Hepatic stellate cell (primary cell): ENCODE data around the gene SLC35A4.
"Not testable (repeated sequence)": the region's sequence is repeated elsewhere in the genome, so short reads cannot be mapped to it uniquely, and the experiment has no call there.

ENCODE experiments used
- DNase-seq: peaks from one replicate; pipeline ENCODE4 v3.0.0; 2011; ENCODE audit warnings: low spot score

The SLC35A4 gene

DNA sequence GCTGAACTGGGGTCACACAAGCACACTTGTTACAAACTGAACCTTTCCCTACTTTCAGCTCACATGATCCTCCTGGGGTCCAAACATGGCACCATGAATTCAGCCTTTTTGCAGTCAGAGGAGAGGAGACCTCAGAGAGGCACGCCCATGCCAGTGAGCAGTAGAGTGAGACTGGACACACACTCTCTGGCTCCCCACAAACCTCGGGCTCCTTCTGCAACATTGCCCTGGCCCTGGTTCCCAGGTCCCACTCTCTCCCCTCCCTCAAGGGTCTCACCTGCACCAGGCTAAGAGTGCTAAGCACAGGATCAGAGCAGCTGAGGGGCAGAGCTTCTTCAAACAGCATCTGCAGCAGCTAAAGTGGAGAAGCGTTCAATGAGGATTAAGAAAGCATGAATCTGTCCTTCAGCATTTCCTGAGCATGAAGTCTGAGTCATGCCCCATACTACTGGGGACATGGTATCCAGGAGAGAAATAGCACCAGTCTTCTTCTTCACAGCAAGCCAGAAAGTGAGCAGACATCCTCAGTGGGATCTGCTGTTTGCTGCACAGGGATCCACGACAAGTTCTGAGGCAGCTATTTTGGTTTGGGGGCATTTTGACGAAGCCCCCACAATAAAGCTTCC lies 27.2 kb downstream of the SLC35A4 start:
- peak; percentile 62 for DNase-seq

DNA sequence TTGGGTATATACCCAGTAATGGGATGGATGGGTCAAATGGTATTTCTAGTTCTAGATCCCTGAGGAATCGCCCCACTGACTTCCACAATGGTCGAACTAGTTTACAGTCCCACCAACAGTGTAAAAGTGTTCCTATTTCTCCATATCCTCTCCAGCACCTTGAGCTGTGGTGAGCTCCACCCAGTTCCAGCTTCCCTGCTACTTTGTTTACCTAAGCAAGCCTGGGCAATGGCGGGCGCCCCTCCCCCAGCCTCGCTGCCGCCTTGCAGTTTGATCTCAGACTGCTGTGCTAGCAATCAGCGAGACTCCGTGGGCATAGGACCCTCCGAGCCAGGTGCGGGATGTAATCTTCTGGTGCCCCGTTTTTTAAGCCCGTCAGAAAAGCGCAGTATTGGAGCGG lies 28.4 kb downstream of the SLC35A4 start:
- not testable (repeated sequence) for DNase-seq

DNA sequence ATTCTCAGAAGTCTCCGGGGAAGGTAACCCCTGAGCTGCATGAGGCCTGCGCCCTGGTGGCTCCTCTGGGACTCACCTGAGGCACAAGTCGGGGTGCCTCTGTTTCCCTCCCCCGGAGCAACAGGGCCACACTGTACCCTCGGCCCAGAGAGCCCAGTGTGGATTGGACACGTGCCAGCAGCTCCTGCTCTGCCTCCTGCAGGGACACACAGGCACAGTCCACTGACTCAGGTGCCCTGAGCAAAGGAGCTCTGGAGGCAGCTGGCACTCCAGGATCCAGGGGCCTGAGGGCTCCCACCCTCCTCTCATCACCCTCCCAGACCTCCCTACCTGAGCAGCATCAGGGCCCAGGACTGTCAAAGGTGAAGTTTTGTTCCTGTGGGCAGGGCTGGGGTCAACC lies 29.5 kb downstream of the SLC35A4 start:
- no peak for DNase-seq

DNA sequence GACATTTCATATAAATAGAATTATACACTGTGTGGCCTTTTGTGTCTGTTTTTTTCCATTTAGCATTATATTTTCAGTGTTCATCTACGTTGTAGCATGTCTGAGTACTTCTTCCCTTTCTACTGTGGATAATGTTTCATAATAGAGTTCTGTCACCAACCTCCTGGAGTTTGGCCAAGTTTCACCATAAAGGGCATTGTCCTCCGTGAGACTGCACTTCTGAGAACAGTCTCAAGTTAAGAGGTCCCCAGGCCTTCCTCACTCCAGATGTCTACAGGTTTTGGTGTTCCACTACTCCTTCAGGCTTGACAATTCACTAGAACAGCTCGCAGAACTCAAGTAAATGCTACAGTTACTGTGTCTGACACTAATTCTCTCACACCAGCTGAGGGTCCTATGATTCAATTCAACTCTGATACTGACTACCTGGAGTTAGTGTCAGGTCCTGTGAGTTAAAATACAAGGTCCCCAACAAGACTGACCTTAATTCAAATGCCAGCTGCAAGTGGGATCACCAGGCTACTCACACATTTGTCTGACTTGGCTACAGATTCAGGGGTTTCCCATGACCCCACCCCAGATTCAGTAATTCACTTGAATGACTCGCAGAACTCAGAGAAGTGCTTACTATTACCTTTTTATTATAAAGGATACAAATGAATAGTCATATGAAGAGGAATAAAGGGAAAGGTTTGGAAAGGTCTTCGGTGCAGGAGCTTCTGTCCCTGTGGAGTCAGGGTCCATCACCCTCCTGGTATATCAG lies 31.1 kb downstream of the SLC35A4 start:
- DNase-seq: no peak

DNA sequence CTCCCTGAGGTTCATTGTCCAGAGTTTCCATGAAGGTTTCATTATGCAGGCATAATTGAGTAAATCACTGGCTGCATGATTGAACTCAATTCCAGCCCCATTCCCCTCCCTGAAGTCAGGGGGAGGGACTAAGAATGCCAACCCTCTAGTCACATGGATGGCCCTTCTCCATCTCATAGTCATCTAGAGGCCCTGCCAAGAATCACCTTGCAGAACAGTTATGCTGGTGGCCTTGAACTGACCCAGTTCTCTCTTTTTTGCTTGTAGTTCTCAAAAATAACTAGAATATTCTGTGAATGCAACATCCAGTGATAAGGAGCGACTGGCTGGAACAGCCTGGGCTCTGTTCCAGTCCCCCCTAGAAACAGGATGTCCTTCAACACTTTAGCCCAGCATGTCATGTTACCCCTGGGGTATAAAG lies 31.7 kb downstream of the SLC35A4 start:
- DNase-seq: no peak

DNA sequence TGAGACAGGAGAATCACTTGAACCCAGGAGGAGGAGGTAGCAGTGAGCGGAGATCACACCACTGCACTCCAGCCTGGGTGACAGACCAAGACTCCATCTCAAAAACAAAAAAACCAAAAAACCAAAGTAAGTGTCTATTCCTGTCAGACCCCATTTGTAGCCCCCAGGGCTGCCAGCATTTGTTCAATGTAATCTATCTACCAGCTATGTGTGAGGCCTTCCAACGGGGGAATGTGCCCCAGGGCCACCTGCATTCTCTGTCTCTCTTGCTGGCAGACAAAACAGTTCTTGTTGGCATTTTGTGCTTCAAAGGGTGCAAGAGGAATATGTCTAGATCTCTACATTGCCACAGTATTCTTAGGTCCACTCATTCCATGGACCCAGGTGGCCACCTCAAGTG lies 34.2 kb downstream of the SLC35A4 start:
- no peak for DNase-seq

DNA sequence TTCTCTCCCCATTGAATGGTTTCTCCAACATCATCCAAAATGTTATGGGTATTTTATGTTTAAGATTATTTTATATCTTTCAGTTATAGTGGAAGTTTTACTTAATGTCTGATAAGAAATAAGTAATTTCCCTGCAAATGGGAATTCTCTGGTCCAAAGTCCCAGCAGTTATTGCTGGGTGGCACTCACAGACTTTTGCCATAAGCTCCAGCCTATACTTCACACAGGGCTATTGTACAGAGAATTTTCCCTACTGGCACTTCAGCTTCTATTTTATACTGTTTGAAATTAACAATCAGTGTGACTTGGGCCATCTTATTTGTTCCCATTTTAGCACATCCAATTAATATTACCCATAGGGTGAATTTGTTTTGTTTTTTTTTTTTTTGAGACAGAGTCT lies 35.5 kb downstream of the SLC35A4 start:
- no peak for DNase-seq

DNA sequence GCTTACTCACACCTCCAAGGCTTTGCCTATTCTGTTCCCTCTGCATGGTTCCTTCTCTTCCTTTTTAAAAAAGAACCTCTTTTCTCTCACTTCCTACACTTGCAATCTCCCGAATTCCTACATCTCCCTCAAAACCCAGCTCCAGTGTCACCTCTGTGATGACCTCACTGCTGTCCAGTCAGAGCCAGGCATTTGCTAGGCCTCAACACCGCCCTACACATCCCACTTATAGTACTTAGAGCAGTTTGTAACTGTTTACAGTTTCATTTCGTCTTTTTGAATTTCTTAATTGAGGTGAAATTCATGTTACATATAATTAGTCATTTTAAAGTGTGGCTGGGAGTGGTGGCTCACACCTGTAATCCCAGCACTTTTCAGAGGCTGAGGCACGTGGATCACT lies 37.5 kb downstream of the SLC35A4 start:
- no peak for DNase-seq

DNA sequence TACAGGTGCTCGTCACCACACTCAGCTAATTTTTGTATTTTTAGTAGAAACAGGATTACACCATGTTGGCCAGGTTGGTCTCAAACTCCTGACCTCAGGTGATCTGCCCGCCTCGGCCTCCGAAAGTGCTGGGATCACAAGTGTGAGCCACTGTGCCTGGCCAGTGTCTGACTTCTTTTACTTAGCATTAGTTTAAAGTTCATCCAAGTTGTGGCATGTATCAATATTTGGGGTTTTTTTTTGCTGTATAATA lies 38.7 kb downstream of the SLC35A4 start:
- not testable (repeated sequence) for DNase-seq

DNA sequence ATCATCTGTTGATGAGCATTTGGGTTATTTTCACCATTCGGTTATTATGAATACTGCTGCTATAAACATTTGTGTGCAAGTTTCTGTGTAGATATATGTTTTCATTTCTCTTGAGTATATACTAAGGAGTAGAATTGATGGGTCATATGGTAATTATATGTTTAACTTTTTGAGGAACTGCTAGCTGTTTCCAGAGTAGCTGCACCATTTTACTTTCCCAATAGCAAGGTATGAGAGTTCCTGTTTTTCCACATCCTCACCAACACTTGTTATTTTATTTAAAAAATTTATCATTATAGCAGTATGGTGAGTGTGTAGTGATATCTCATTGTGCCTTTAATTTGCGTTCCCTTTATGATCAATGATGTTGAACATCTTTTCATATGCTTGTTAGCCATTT lies 39.1 kb downstream of the SLC35A4 start:
- DNase-seq: no peak

DNA sequence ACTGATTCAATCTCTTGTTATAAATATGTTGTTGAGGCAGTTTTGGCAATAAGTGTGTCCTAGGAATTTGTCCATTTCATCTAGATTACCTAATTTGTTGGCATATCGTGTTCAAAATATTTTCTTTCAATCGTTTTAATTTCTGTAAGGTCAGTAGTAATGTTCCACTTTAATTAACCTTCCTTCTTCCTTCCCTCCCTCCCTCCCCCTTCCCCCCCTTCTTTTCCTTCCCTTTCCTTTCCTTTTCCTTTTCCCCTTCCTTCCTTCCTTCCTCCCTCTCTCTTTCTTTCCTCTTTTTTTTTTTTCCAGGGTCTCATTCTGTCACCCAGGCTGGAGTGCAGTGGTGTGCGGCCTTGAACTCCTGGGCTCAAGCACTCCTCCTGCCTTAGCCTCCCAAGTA lies 41.3 kb downstream of the SLC35A4 start:
- DNase-seq: no peak

DNA sequence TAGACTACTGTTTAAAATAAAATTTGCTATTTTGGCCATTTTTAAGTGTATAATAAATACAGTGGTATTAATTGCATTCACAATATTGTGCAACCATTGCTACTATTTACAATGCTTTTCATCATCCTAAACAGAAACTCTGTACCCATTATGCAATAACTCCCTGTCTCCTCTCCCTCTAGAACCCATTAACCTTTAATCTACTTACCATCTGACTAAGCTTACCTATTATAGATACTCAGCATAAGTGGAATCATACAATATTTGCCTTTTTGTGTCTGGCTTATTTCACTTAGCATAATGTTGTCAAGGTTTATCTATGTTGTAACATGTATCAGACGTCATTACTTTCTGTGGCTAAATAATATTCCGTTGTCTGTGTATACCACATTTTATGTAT lies 42.4 kb downstream of the SLC35A4 start:
- no peak for DNase-seq

DNA sequence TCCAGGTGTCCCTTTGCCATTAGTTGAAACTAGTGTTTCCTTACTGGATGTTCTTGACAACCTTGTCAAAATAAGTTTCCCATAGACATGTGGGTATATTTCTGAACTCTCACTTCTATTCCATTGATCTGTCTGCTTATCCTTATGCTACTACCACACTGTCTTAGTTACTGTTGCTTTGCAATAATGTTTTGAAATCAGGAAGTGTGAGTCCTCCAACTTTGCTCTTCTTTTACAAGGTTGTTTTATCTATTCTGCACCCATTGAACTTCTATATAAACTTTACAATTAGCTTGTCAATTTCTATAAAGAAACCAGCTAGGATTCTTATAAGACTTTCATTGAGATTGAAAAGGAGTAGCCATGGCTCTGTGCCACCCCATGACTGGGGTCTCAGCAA lies 44.1 kb downstream of the SLC35A4 start:
- DNase-seq: no peak

DNA sequence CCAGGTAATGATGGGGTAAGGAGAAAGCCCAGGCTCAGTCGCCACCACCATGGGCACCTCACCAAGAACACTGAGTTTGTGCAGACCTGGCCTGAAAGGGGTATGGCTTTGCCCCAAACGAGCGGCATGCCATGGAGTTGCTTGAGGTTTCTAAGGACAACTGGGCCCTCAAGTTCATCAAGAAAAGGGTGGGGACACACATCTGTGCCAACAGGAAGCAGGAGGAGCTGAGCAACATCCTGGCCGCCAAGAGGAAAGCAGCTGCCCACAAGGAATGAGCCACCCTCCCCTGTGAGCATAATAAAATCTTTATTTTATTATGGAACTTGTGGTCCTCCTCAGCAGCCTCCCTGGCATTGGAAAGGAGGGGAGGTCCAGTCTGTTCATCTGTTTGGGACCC lies 44.5 kb downstream of the SLC35A4 start:
- DNase-seq: no peak

DNA sequence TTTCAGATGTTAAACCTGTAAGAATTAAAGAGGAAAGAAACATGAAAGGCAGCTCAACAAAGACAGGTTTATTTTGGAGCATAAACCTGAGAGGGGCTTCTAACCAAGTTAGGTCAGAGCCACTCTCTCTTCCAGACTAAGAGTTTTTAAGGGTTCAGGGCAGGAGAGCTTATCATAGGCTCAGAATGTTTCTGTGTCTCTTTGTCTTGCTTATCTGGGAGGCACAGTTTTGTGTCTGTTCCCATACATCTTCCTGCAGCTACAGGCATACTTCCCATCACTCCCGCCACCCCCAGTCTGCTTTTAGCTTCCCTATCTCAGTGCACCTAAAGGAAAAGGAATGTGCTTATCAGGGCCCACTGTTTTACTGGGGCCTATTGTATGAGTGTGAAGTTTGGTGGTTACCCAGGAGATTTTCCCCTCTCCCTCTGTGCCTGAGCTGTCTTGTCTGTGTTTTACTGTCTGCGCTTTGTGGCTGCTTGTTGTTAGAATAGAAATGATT lies 46.4 kb downstream of the SLC35A4 start:
- no peak for DNase-seq
